Hepatocyte (in vitro differentiated cells): ENCODE results near the gene HDGFL2.

Source experiments
- CTCF ChIP-seq: fragments of 200-600 bp; sonication (generic); IDR thresholded peaks from 2 replicates; pipeline ENCODE4 v1.5.1; 2016; ENCODE audit warnings: antibody characterized with exemption, mild to moderate bottlenecking; ENCODE audit not compliant: poor library complexity
- EZH2 ChIP-seq: fragments of 200-600 bp; sonication (generic); IDR thresholded peaks from 2 replicates; pipeline ENCODE4 v1.6.1; 2016; ENCODE audit warnings: antibody characterized with exemption, mild to moderate bottlenecking, borderline replicate concordance
- EZH2phosphoT487 ChIP-seq: fragments of 200-600 bp; sonication (generic); IDR thresholded peaks from one replicate; pipeline ENCODE4 v1.6.1; 2018; ENCODE audit warnings: antibody characterized with exemption, mild to moderate bottlenecking, low read depth, moderate library complexity; ENCODE audit not compliant: unreplicated experiment, severe bottlenecking

- TF ChIP-seq EZH2 (no peak), CTCF (no peak), EZH2phosphoT487 (no peak)
Measured at GRCh38 chr19:4502282-4503131, 30.4 kb downstream of the HDGFL2 start.
